IgD-negative memory B cell (primary cell): ENCODE data around the gene NUB1. TPM values are rescaled to one million over a fixed set of nuclear protein-coding genes. Genes with fewer than 3 reads are reported as not detected.
A peak's percentile ranks its signal among the peaks of the same experiment; 100 is the strongest.

Experiments used
- H3K27ac Mint-ChIP-seq, 3 donors: one replicate each; pipeline ENCODE4 v1.8.0; 2020 to 2022; ENCODE audit warnings: mild to moderate bottlenecking in 3 of 3, mixed read lengths in 3 of 3, moderate library complexity in 1 of 3
- H3K27me3 Mint-ChIP-seq: one replicate; pipeline ENCODE4 v1.8.0; 2021; ENCODE audit warnings: mixed read lengths
- H3K36me3 Mint-ChIP-seq: one replicate; pipeline ENCODE4 v1.8.0; 2020; ENCODE audit warnings: mild to moderate bottlenecking, mixed read lengths
- H3K4me1 Mint-ChIP-seq, 3 donors: one replicate each; pipeline ENCODE4 v1.8.0; 2020 to 2022; ENCODE audit warnings: mixed read lengths in 3 of 3, mild to moderate bottlenecking in 1 of 3
- H3K4me3 Mint-ChIP-seq, 4 donors: one replicate each; pipeline ENCODE4 v1.8.0; 2020 to 2022; ENCODE audit warnings: mild to moderate bottlenecking in 4 of 4, mixed read lengths in 4 of 4, moderate library complexity in 3 of 4
- H3K9me3 Mint-ChIP-seq, 3 donors: one replicate each; pipeline ENCODE4 v1.8.0; 2020 to 2021; ENCODE audit warnings: mixed read lengths in 3 of 3, mild to moderate bottlenecking in 1 of 3
- polyA plus RNA-seq: library from polyadenylated mRNA; unstranded; fragments of 300-500 nt; fragmentation: Illumina TruSeq; gene quantifications from one replicate; pipeline ENCODE4 v1.2.3, GENCODE V29; 2021

The NUB1 gene
- polyA plus RNA-seq, 1 donor from 2014 or later = 82.8 TPM

DNA sequence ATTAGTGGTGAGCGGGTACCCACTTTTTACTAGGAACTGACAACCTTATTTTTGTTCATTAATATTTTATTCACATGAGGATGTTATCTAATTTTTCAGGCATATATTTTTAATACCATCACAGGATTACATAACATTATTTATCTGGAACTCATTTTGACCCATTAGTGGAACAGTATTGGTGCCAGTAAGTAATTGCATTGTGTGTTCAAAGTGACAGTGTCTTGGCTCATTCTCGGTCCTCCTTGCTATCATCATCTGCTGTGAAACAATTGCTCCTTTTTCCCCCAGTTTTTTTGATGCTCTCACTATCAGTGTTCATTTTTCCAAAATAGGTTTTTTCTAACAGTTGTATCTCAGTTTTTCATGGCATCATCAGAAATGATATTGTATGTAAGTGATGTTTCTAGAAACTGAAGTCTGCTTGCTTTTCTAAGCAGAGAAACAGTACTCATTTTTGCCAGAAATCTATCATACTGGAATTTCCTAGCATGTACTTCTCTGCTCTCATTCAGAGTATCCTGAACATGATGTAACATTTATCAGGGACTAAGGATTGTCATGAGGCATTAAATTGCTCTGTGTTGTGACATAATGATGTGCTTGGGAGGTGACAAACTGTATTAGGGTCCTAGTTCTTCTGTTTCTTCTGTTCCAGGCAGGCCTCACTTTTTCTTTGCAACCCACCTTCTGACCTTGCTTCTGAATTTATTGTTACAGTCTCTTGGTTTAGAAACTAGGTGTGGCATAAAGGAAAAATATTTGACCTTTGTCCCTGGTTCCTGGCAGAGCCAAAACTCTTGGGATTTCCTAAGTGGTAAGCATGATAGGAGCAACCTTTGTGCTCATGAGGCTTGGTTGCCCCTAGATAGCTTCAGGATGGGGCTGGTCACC is 4.2 kb downstream of the NUB1 start:
- peak overlapping the region in 2 of 4 donors; percentile 2 to 57 for H3K4me3 Mint-ChIP-seq
- H3K4me1 Mint-ChIP-seq = peaks cover 17 to 31% (median 20%) of the 10 kb centered on the region in 3 donors

DNA sequence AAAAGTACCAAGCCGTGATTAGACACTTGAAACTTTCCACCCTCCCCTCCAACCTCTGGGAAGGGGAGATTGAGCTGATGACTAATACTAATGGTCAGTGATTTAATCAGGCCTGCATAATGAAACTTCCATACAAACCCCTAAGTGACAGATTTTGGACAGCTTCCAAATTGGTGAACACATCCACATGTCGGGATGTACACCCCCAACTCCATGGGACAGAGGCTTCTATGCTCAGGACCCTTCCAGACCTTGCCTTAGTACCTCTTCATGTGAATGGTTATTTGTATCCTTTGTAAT is 4.8 kb downstream of the NUB1 start:
- Mint-ChIP-seq H3K36me3 (no peaks in the 10 kb centered on the region), H3K4me3 (peak overlapping the region in 1 of 4 donors; percentile 57), H3K27me3 (no peaks in the 10 kb centered on the region), H3K4me1 (peaks cover 18 to 37% (median 24%) of the 10 kb centered on the region in 3 donors), H3K9me3 (no peaks in the 10 kb centered on the region), H3K27ac (peak overlapping the region in 2 of 3 donors; percentile 54 to 59)

More for the DNA sequence above, 4.2 kb downstream of the NUB1 start:
- H3K9me3 Mint-ChIP-seq = no peaks in the 10 kb centered on the region
- peak overlapping the region in 2 of 3 donors; percentile 54 to 59 for H3K27ac Mint-ChIP-seq
- H3K36me3 Mint-ChIP-seq = no peaks in the 10 kb centered on the region
- no peaks in the 10 kb centered on the region for H3K27me3 Mint-ChIP-seq

DNA sequence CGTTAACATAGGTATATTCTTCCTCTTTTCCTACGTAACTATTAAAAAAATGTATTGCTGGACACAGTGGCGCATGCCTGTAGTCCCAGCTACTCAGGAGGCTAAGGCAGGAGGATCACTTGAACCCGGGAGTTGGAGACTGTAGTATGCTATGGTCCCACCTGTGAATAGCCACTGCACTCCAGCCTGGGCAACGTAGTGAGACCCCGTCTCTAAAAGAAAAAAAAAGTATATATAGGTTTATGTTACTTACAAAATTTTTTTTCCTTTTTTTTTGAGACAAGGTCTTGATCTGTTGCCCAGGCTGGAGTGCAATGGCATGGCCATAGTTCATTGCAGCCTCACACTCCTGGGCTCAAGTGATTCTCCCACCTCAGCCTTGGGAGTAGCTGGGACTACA is 5.6 kb downstream of the NUB1 start:
- H3K4me3 Mint-ChIP-seq = no peak overlapping the region
- no peaks in the 10 kb centered on the region for H3K36me3 Mint-ChIP-seq
- H3K27me3 Mint-ChIP-seq = no peaks in the 10 kb centered on the region
- peaks cover 26 to 44% (median 28%) of the 10 kb centered on the region in 3 donors for H3K4me1 Mint-ChIP-seq
- no peaks in the 10 kb centered on the region for H3K9me3 Mint-ChIP-seq
- no peak overlapping the region for H3K27ac Mint-ChIP-seq

DNA sequence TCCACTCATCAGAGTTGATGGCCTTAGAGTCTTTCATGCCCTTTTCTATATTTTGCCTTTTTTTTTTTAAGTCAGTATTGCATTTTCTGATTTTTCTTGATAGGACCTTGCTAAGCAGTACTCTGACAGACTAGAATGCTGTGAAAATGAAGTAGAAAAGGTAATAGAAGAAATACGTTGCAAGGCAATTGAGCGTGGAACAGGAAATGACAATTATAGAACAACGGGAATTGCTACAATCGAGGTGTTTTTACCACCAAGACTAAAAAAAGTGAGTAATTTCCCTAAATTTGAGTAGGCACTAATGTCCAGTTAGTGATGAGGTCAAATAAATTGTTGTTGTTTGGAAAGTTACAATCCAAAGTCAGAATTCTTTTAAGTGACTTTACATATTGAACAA is 7.4 kb downstream of the NUB1 start:
- Mint-ChIP-seq H3K4me1 (peaks cover 24 to 41% (median 28%) of the 10 kb centered on the region in 3 donors), H3K9me3 (no peaks in the 10 kb centered on the region), H3K27me3 (no peaks in the 10 kb centered on the region), H3K36me3 (no peaks in the 10 kb centered on the region), H3K27ac (peak overlapping the region; percentile 87 to 98 (median 96)), H3K4me3 (peak overlapping the region; percentile 56 to 96 (median 78))

DNA sequence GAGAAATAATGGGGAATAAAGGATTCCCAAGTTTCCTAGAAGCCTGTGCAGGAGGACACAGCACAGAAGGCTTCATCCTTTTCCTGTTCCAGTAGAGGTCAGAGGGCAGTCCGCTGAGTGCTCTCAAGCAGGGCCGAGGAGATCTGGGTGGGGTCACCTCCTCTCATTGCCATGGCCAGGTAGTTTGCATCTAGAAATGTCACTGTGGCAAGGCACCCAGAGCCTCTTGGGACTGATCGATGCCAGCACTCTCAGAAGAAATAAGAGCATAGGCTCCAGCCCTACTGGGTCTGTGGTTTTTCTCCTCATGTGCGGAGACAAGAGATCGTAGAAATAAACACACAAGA is 7.9 kb downstream of the NUB1 start:
- H3K36me3 Mint-ChIP-seq = no peaks in the 10 kb centered on the region
- peak overlapping the region; percentile 71 to 96 (median 89) for H3K4me3 Mint-ChIP-seq
- H3K9me3 Mint-ChIP-seq = no peaks in the 10 kb centered on the region
- H3K4me1 Mint-ChIP-seq = peaks cover 24 to 41% (median 28%) of the 10 kb centered on the region in 3 donors
- no peaks in the 10 kb centered on the region for H3K27me3 Mint-ChIP-seq
- H3K27ac Mint-ChIP-seq = peak overlapping the region; percentile 87 to 98 (median 96)

DNA sequence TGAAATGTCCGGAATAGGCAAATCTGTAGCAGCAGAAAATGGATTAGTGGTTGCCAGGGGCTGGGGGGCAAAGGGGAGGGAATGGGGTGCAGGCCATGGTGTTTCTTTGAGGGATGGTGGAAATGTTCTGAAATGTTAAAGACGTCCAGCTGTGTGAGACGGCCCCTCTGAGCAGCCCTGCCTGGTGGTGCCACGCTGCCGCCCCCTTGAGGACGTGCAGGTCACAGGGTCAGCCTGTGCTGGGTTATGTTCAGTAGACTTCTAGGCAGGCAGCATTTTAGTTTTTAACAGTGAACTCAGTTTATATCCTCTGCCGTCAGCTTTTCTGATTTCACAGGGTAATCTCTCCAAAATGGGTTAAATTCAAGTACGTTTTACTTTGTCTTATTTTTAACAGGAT is 9.4 kb downstream of the NUB1 start:
- Mint-ChIP-seq H3K27ac (peak overlapping the region; percentile 87 to 99 (median 93)), H3K36me3 (peaks cover 2% of the 10 kb centered on the region), H3K4me1 (peaks cover 18 to 36% (median 27%) of the 10 kb centered on the region in 3 donors), H3K4me3 (peak overlapping the region in 3 of 4 donors; percentile 44 to 79 (median 51)), H3K9me3 (no peaks in the 10 kb centered on the region), H3K27me3 (no peaks in the 10 kb centered on the region)

DNA sequence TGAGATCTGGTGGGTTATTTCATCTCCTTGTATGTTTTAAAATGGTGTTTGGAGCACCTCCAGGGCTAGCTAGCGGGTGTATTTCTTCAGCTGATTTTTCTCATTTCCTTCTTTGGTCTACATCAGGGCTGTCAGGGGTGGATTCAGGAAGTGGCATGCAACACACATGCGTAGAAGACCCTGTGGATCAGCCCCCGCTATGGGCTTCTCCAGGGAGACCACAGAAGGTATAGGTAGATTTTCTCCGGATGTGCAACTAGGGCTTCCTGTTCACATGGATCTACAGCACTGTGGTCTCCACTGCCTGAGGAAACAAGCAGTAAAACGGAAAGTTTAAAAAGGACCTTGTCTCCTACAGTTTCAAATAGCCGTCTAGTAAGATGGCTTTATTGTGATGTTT is 10.4 kb downstream of the NUB1 start:
- H3K27ac Mint-ChIP-seq = peak overlapping the region; percentile 87 to 99 (median 93)
- H3K27me3 Mint-ChIP-seq = no peaks in the 10 kb centered on the region
- H3K36me3 Mint-ChIP-seq = peaks cover 2% of the 10 kb centered on the region
- H3K9me3 Mint-ChIP-seq = no peaks in the 10 kb centered on the region
- H3K4me1 Mint-ChIP-seq = peaks cover 18 to 33% (median 27%) of the 10 kb centered on the region in 3 donors
- H3K4me3 Mint-ChIP-seq = peak overlapping the region; percentile 22 to 87 (median 58)

DNA sequence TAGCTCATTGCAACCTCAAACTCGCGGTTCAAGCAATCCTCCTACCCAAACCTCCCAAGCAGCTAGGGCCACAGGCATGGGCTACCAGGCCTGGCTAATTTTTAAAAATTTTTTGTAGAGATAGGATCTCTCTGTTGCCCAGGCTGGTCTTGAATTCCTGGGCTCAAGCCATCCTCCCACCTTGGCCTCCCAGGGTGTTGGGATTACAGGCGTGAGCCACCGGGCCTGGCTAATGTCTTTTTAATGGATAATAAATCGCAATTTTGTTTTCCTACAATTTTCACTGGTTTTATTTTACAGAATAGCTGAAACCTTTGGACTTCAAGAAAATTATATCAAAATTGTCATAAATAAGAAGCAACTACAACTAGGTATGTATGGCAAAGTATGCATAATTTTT is 10.9 kb downstream of the NUB1 start:
- no peaks in the 10 kb centered on the region for H3K27me3 Mint-ChIP-seq
- peak overlapping the region in 2 of 3 donors; percentile 93 to 99 for H3K27ac Mint-ChIP-seq
- H3K9me3 Mint-ChIP-seq = no peaks in the 10 kb centered on the region
- H3K4me3 Mint-ChIP-seq = peak overlapping the region in 1 of 4 donors; percentile 51
- H3K4me1 Mint-ChIP-seq = peaks cover 18 to 33% (median 27%) of the 10 kb centered on the region in 3 donors
- H3K36me3 Mint-ChIP-seq = peaks cover 2% of the 10 kb centered on the region

DNA sequence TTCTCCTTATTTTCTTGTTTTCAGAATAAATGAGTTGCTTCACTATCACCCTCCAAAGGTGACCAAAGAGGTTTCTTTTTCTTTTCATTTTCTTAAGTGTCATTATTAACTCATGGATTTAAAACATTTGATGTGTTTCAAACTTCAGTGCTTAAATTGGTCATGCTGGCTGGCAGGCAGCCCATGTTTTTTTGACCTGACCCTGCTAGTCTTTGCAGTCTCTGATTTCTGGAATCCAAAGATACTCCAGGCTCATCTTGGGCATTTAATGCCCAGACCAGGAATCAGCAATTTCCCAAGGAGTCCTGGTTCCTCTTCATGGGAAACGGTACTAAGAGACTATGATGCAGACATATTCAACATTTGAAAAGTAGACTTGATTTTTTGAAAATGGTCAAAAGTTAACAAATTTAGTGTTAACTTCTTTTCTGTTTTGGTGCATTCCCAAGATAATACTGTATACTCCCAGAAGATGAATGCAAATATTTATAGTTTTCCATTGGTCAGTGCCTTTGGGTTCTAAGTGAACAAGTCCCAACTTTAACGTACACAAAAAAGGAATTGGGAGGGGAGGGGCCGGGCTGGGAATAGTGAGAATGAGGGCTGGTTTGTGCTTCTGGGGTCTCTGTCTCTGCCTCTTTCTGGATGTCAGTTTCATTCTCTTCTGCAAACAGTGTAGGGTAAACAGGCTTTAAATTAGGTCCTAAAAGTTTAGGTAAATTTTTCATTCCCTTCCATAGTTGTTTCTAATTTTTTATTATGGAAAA is 19.8 kb downstream of the NUB1 start:
- Mint-ChIP-seq H3K27me3 (no peaks in the 10 kb centered on the region), H3K4me3 (no peak overlapping the region), H3K4me1 (no peaks in the 10 kb centered on the region), H3K27ac (no peak overlapping the region), H3K36me3 (peaks cover 2% of the 10 kb centered on the region), H3K9me3 (no peaks in the 10 kb centered on the region)

DNA sequence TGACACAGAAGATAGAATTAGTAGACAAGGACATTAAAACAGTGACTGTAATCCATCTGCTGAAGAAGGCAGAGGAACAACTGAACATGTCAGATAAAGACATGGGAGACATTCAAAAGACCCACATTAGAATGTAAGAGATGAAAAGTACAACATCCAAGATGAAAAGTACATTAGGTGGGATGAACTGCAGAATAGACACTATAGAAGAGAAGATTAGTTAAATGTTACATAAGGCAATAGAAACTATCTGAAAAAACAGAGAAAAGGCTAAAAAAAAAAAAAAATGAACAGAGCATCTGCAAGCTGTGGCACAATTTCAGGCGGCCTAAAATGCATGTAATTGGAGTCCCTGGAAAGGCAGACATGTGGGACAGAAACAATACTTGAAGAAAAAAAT is 21.6 kb downstream of the NUB1 start:
- H3K4me1 Mint-ChIP-seq = peaks cover 2 to 3% (median 3%) of the 10 kb centered on the region in 3 donors

DNA sequence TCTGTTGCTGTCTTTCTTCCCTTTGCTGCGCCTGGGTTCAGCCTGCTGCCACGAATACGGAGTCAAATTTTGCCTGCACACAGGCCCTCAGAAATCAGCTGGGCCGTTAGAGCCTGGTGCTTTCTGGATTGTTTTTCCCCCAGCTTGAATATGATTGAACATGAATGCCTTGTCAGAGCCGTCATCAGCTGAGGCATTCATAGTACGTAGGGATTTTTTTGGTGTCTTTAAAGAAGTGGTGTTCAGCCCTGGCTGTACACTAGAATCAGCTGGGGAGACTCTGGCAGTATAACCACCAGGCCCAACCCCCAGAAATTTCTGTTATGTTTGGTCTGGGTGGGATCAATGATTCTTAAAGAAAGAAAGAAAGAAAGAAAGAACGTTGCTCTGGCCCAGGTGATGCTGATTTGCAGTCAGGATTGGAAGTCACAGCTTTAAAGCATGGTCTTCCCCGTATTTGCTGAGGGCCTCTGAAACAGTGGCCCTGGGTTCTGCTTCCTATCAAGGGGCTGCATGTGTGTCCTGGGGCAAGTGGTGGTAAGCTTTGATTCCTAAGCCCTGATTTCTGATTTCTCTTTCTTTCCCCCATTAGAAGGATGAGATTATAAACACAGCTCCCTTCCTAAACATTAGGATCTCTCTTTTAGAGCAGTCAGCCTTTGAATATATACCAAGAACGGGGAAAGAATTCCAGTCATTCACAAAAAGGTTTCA is 24.7 kb downstream of the NUB1 start:
- Mint-ChIP-seq H3K27ac (no peak overlapping the region), H3K36me3 (peaks cover 2% of the 10 kb centered on the region), H3K27me3 (no peaks in the 10 kb centered on the region), H3K4me1 (peaks cover 3 to 5% (median 5%) of the 10 kb centered on the region in 3 donors), H3K4me3 (no peak overlapping the region), H3K9me3 (no peaks in the 10 kb centered on the region)

More for the DNA sequence above, 21.6 kb downstream of the NUB1 start:
- H3K9me3 Mint-ChIP-seq = no peaks in the 10 kb centered on the region
- H3K27ac Mint-ChIP-seq = no peak overlapping the region
- H3K36me3 Mint-ChIP-seq = peaks cover 2% of the 10 kb centered on the region
- no peak overlapping the region for H3K4me3 Mint-ChIP-seq
- H3K27me3 Mint-ChIP-seq = no peaks in the 10 kb centered on the region

DNA sequence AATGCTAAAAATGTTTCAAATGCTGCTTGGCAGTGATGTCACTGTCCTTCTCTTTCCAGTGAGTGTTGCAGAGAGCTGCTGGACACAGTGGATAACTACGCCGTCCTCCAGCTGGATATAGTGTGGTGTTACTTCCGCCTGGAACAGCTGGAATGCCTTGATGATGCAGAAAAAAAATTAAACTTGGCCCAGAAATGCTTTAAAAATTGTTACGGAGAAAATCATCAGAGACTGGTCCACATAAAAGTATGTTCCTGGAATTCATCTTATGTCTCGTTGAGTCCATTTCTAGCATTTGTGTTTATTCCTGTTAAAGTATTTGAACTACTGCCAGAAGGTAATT is 25.2 kb downstream of the NUB1 start:
- H3K27ac Mint-ChIP-seq = no peak overlapping the region

DNA sequence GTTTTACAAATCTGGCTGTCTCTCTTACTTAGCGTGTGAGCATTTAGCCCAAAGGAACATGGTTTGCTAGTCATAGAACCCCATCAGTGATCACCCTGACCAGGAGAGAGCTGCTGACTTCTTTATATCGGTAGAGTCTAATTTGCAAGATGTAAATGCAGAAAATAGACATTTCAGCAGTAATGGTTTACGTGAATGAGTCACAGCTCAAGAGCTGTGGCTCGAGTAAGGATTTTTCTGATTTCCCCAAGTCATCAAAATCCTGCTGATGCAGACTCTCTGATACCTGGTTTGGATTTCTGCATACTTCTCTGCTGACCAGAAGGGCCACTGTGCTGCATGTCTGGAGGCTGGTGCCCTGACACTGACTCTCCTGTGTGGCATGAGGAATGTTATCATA is 25.7 kb downstream of the NUB1 start:
- H3K27me3 Mint-ChIP-seq = no peaks in the 10 kb centered on the region
- no peak overlapping the region for H3K27ac Mint-ChIP-seq
- H3K9me3 Mint-ChIP-seq = no peaks in the 10 kb centered on the region
- H3K36me3 Mint-ChIP-seq = peaks cover 2% of the 10 kb centered on the region
- peaks cover 3 to 6% (median 5%) of the 10 kb centered on the region in 3 donors for H3K4me1 Mint-ChIP-seq
- no peak overlapping the region for H3K4me3 Mint-ChIP-seq

More for the DNA sequence above, 25.2 kb downstream of the NUB1 start:
- H3K4me3 Mint-ChIP-seq = no peak overlapping the region
- peaks cover 2% of the 10 kb centered on the region for H3K36me3 Mint-ChIP-seq
- H3K27me3 Mint-ChIP-seq = no peaks in the 10 kb centered on the region
- no peaks in the 10 kb centered on the region for H3K9me3 Mint-ChIP-seq
- H3K4me1 Mint-ChIP-seq = peaks cover 3 to 5% (median 5%) of the 10 kb centered on the region in 3 donors

DNA sequence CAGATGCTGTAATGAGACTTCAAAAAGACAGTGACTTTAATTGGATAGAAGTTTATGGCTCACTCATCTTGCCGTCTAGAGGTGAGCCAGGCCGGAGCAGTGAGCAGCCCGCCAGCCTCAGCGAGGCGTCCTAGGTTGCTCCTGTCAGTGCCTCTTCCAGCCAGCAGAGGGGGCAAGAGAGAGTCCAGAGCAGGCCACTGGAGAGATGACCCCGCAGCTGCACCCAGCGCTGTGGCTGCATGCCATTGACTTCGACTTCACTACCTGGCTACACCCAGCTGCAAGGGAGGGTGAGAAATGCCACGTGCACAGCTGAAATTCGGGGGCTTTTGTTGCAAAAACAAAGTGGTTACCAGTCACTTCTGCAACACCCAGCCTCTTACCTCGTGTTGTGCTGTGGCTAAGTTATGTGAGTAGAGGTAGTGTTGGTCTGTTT is 26.5 kb downstream of the NUB1 start:
- peak overlapping the region in 1 of 3 donors; percentile 9 for H3K27ac Mint-ChIP-seq
- no peaks in the 10 kb centered on the region for H3K9me3 Mint-ChIP-seq
- H3K4me3 Mint-ChIP-seq = peak overlapping the region in 1 of 4 donors; percentile 8

DNA sequence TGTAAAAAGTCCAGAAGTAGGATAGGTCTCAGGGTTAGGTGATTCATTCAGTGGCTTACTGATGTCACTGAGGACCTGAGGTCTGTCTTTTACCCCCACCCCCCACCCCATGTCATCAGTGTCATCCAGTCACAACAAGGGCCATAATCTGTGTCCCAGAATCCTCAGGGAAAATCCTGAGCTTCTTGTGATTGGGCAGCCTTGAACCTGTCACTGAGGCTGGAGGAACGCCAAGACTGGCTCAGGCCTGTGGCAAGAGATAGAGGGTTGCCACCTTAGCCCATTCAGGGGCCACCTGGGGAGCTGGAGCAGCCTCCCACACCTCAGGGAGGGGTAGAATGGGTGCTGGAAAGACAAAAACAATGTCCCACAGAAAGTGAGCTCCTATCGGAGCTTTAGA is 29.7 kb downstream of the NUB1 start:
- H3K27ac Mint-ChIP-seq = no peak overlapping the region
- no peaks in the 10 kb centered on the region for H3K27me3 Mint-ChIP-seq
- peaks cover 5% of the 10 kb centered on the region for H3K36me3 Mint-ChIP-seq
- H3K4me3 Mint-ChIP-seq = no peak overlapping the region
- peaks cover 3 to 6% (median 5%) of the 10 kb centered on the region in 3 donors for H3K4me1 Mint-ChIP-seq
- H3K9me3 Mint-ChIP-seq = no peaks in the 10 kb centered on the region

More for the DNA sequence above, 26.5 kb downstream of the NUB1 start:
- Mint-ChIP-seq H3K4me1 (peaks cover 3 to 6% (median 5%) of the 10 kb centered on the region in 3 donors), H3K27me3 (no peaks in the 10 kb centered on the region), H3K36me3 (peaks cover 2% of the 10 kb centered on the region)
